ENCODE data around the gene CFAP100.

DNA sequence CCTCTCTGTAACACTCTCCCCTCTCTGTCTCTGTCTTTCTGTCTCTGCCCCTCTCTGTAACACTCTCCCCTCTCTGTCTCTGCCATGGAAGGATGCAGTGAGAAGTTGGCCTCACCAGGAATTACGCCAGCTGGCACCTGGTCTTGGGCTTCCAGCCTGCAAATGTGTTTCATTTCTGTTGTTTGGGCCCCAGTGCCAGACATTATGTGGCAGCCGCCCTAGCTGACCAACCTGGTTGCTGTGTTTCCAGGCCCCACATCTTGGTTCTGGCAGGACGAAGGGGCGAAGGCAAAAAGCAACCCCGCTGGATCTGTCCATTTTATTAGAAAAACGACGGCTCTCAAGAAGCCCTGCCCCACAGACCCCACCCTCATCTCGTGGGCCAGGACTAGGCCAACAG is 86.2 kb downstream of the CFAP100 start:
- TF ChIP-seq, protein P1, sequence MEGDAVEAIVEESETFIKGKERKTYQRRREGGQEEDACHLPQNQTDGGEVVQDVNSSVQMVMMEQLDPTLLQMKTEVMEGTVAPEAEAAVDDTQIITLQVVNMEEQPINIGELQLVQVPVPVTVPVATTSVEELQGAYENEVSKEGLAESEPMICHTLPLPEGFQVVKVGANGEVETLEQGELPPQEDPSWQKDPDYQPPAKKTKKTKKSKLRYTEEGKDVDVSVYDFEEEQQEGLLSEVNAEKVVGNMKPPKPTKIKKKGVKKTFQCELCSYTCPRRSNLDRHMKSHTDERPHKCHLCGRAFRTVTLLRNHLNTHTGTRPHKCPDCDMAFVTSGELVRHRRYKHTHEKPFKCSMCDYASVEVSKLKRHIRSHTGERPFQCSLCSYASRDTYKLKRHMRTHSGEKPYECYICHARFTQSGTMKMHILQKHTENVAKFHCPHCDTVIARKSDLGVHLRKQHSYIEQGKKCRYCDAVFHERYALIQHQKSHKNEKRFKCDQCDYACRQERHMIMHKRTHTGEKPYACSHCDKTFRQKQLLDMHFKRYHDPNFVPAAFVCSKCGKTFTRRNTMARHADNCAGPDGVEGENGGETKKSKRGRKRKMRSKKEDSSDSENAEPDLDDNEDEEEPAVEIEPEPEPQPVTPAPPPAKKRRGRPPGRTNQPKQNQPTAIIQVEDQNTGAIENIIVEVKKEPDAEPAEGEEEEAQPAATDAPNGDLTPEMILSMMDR (IDR thresholded peaks at IDR 0.05), result no peak
- no peak for TF ChIP-seq POLR2A (IDR thresholded peaks at IDR 0.05)
